Head of caudate nucleus (tissue), 42 donors: Measurements from ENCODE around the gene ZC3H14.

Experiments used
- DNase-seq, 42 donors: peaks; one replicate each; pipeline versions ENCODE4 v3.0.0 to v3.0.0-alpha.2; 2020 to 2021; ENCODE audit warnings: mixed read lengths in 7 of 42
- intact Hi-C: fragments of 100-400 bp; cut with DNase I; formaldehyde crosslinking; loops from one replicate; pipeline ENCODE4 v1.15.0; 2022

ZC3H14 gene

GRCh38 chr14:88550078-88550477 lies 12.8 kb upstream of the ZC3H14 start:
- no peak for DNase-seq
- intact Hi-C loops: loop anchor here (10.0 kb wide), 2 partner anchors 165 to 555 kb away; partner anchors contain the start of genes GALC and SPATA7

GRCh38 chr14:88551094-88551870 lies 11.6 kb upstream of the ZC3H14 start:
- intact Hi-C loops: loop anchor here (10.0 kb wide), 2 partner anchors 166 to 556 kb away; partner anchors contain the start of genes GALC and SPATA7
- peak; percentile 76 to 95 (median 88) for DNase-seq

- intact Hi-C loops: loop anchor here (10.0 kb wide), 2 partner anchors 167 to 557 kb away; partner anchors contain the start of genes GALC and SPATA7
- DNase-seq: peak in 39 of 42 donors; percentile 5 to 67 (median 41)
Measured at GRCh38 chr14:88551980-88552431, 10.8 kb upstream of the ZC3H14 start.

- no peak for DNase-seq
- intact Hi-C loops: loop anchor here (10.0 kb wide), 2 partner anchors 168 to 558 kb away; partner anchors contain the start of genes GALC and SPATA7
Measured at GRCh38 chr14:88552876-88553275, 10.0 kb upstream of the ZC3H14 start.

GRCh38 chr14:88553886-88554456 lies 8.9 kb upstream of the ZC3H14 start:
- peak in 4 of 42 donors; percentile 6 to 54 (median 20) for DNase-seq
- intact Hi-C loops: loop anchor here (10.0 kb wide), 2 partner anchors 169 to 559 kb away; partner anchors contain the start of genes GALC and SPATA7

- intact Hi-C loops: loop anchor here (10.0 kb wide), 2 partner anchors 170 to 560 kb away; partner anchors contain the start of genes GALC and SPATA7
- peak in 40 of 42 donors; percentile 32 to 88 (median 72) for DNase-seq
Measured at GRCh38 chr14:88554457-88555286, 8.2 kb upstream of the ZC3H14 start, which contains the start of gene PTPN21. PTPN21 (minus strand) TSS chr14:88555007; CDS start chr14:88550417, 4,590 bp downstream.

GRCh38 chr14:88556581-88556980 lies 6.3 kb upstream of the ZC3H14 start:
- no peak for DNase-seq
- intact Hi-C loops: loop anchor here (10.0 kb wide), 2 partner anchors 172 to 562 kb away; partner anchors contain the start of genes GALC and SPATA7

GRCh38 chr14:88559852-88560251 lies 3.0 kb upstream of the ZC3H14 start:
- intact Hi-C loops: loop anchor here (5.0 to 10.0 kb wide), 3 partner anchors 68 to 565 kb away; partner anchors contain the start of genes GALC and SPATA7
- peak in 1 of 42 donors; percentile 42 for DNase-seq

- intact Hi-C loops: loop anchor here (5.0 kb wide), 1 partner anchor 70 kb away; no protein-coding TSS in a partner anchor
- no peak for DNase-seq
Measured at GRCh38 chr14:88562532-88562830, 356 bp upstream of the ZC3H14 start.

- intact Hi-C loops: loop anchor here (5.0 kb wide), 1 partner anchor 72 kb away; no protein-coding TSS in a partner anchor
- DNase-seq: no peak
Measured at GRCh38 chr14:88563845-88564244, 1.0 kb downstream of the ZC3H14 start.

GRCh38 chr14:88565427-88565826 lies 2.6 kb downstream of the ZC3H14 start:
- intact Hi-C loops: no loop called here

GRCh38 chr14:88568196-88568595 lies 5.4 kb downstream of the ZC3H14 start:
- no peak for DNase-seq
- intact Hi-C loops: no loop called here

More at GRCh38 chr14:88565427-88565826, 2.6 kb downstream of the ZC3H14 start:
- DNase-seq: no peak

GRCh38 chr14:88572117-88572516 lies 9.3 kb downstream of the ZC3H14 start:
- intact Hi-C loops: no loop called here
- no peak for DNase-seq

GRCh38 chr14:88576222-88576621 lies 13.4 kb downstream of the ZC3H14 start:
- intact Hi-C loops: no loop called here
- DNase-seq: no peak

GRCh38 chr14:88584451-88584850 lies 21.6 kb downstream of the ZC3H14 start:
- DNase-seq: no peak
- intact Hi-C loops: no loop called here

GRCh38 chr14:88588081-88588480 lies 25.2 kb downstream of the ZC3H14 start:
- intact Hi-C loops: no loop called here
- DNase-seq: no peak

- DNase-seq: peak in 28 of 42 donors; percentile 9 to 63 (median 30)
- intact Hi-C loops: no loop called here
Measured at GRCh38 chr14:88590173-88590572, 27.3 kb downstream of the ZC3H14 start.

GRCh38 chr14:88592031-88592430 lies 29.2 kb downstream of the ZC3H14 start:
- DNase-seq: no peak

GRCh38 chr14:88597038-88597437 lies 34.2 kb downstream of the ZC3H14 start:
- no peak for DNase-seq
- intact Hi-C loops: no loop called here

More at GRCh38 chr14:88592031-88592430, 29.2 kb downstream of the ZC3H14 start:
- intact Hi-C loops: no loop called here
